ENCODE results near the gene MEA1.

The MEA1 gene

DNA sequence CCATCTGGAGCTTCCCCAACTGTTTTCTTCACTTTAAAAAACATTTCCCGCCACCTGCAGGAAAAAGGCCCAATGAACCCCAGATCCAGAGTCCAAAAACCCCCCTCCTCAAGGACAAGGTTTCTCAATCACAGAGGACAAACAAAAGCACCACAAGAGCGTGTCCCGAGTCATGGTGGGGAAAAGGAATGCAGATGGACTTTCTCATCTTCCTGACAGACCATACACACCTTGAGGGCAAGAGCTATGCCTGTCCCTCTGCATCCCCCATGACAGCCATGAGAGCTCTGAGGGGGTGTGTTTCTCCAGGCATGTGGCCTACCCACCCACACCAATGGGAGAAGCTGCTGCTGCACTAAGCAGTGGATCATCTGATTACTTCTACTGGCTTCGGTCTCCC is 43.8 kb downstream of the MEA1 start:
- TF ChIP-seq, protein P1, sequence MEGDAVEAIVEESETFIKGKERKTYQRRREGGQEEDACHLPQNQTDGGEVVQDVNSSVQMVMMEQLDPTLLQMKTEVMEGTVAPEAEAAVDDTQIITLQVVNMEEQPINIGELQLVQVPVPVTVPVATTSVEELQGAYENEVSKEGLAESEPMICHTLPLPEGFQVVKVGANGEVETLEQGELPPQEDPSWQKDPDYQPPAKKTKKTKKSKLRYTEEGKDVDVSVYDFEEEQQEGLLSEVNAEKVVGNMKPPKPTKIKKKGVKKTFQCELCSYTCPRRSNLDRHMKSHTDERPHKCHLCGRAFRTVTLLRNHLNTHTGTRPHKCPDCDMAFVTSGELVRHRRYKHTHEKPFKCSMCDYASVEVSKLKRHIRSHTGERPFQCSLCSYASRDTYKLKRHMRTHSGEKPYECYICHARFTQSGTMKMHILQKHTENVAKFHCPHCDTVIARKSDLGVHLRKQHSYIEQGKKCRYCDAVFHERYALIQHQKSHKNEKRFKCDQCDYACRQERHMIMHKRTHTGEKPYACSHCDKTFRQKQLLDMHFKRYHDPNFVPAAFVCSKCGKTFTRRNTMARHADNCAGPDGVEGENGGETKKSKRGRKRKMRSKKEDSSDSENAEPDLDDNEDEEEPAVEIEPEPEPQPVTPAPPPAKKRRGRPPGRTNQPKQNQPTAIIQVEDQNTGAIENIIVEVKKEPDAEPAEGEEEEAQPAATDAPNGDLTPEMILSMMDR (IDR thresholded peaks at IDR 0.05; ENCODE audit: extremely low read depth, insufficient read depth, missing control alignments), result no peak
- DNase-seq (ENCODE audit: low spot score), result no peak
- in situ Hi-C loops (cut with MboI; ENCODE audit: low pct_unique_long_range_greater_than_20kb, low sequenced_read_pairs, unreplicated experiment), result no loop called here

DNA sequence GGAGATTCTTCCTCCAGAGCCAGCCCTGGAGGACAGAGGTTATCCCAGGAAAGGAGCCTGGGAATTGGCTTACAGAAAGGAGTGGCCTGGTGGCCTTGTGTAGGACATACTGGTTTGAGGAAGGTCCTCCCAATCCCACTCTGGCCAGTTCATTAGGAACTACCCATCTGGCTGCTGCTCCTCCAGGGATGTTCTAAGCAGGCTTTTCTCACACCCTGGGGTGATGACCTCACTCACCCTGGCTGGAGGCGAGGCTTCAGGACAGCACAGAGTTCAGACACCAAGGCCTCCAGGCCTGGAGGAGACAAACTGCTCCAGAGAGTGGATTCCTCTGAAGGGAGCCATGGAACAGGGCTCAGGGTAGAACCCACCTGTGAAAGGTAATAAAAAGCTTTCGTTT is 44.3 kb downstream of the MEA1 start:
- no peak for DNase-seq (ENCODE audit: low spot score)
- TF ChIP-seq, protein P1 (IDR thresholded peaks at IDR 0.05; ENCODE audit: extremely low read depth, insufficient read depth, missing control alignments), result no peak
- in situ Hi-C loops (cut with MboI; ENCODE audit: low pct_unique_long_range_greater_than_20kb, low sequenced_read_pairs, unreplicated experiment), result no loop called here

DNA sequence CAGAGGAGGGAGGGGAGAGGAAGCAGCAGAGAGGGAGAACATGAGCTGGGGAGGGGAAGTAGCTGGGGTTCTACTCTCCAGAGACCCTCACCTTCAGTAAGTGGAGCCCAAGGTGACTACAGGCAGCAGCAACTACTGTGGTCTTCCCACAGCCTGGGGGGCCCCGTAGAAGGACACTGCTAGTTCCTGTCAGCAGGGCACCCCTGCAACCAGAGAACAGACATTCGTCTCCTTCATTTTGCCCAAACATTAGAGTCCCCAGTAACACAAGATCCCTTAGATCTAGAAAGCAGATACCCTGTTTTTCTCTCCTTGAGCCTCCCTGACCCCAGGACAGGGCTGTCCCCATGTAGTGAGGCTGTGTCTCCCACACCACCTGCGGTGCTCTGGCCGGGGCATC is 45.0 kb downstream of the MEA1 start:
- TF ChIP-seq, protein P1 (IDR thresholded peaks at IDR 0.05; ENCODE audit: extremely low read depth, insufficient read depth, missing control alignments), result no peak
- DNase-seq (ENCODE audit: low spot score), result no peak
- in situ Hi-C loops (cut with MboI; ENCODE audit: low pct_unique_long_range_greater_than_20kb, low sequenced_read_pairs, unreplicated experiment), result no loop called here

DNA sequence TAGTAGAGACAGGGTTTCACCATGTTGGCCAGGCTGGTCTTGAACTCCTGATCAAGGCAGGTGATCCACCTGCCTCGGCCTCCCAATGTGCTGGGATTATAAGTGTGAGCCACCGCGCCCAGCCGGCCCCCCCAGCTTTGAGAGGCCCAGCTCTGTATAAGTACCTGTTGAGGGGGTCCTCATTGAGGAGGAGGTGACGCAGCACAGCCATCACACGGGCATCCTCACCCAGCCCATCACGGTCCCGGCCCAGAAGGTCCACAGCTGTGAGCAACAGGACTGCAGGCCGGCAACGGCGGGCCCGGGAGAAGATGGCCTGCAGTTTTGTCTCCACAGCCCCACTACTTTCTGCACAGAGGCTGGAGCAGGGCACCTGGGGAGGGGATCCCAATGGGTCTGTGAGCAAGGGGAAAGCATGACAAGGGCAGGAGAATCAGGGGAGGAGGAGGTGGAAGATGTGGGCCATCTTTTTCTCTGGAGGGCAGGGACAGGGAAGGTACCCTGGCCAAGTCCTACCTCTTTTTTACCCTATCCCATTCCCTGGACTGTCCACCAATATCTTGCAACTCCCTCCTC is 45.5 kb downstream of the MEA1 start:
- TF ChIP-seq, protein P1 (IDR thresholded peaks at IDR 0.05; ENCODE audit: extremely low read depth, insufficient read depth, missing control alignments), result no peak
- no peak for DNase-seq (ENCODE audit: low spot score)
- in situ Hi-C loops (cut with MboI; ENCODE audit: low pct_unique_long_range_greater_than_20kb, low sequenced_read_pairs, unreplicated experiment), result no loop called here

DNA sequence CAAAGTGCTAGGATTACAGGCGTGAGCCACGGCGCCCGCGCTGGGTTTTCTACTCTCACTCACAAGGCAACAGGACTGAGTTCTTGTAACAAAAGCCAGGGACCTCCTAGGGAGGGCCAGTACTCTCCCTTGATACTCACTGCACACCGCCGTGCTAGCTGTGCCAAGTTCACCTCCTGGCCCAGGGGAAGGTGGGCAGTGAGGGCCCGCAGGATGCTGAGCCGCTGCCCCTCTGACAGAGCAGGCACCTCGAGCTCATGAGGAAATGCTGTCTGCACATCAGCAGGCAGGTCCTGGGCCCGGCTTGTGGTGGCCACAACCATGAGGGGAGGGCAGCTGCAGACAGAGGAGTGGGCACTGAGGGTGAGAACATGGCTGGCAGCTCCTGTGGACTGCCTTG is 46.5 kb downstream of the MEA1 start:
- DNase-seq (ENCODE audit: low spot score), result no peak
- in situ Hi-C loops (cut with MboI; ENCODE audit: low pct_unique_long_range_greater_than_20kb, low sequenced_read_pairs, unreplicated experiment), result no loop called here
- TF ChIP-seq, protein P1 (IDR thresholded peaks at IDR 0.05; ENCODE audit: extremely low read depth, insufficient read depth, missing control alignments), result no peak

DNA sequence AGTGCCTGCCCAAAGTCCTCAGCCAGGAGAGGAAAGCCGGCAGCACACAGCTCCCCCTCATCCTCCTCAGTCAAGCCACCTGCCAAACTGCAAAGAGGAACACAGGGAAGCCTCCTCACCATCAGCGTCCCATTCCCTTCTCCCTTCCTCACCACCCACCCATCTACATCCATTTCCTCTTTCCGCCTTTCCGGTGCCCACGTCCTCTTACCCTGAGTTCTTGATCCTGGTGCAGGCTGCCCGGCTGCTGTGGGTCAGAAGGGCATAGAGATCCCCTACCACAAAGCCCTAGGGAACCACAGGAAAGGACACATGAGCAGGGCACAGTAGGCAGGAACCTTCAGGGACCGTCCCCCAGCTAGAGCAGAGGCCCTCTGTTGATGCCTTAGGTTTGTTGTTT is 47.2 kb downstream of the MEA1 start:
- TF ChIP-seq, protein P1 (IDR thresholded peaks at IDR 0.05; ENCODE audit: extremely low read depth, insufficient read depth, missing control alignments), result no peak
- in situ Hi-C loops (cut with MboI; ENCODE audit: low pct_unique_long_range_greater_than_20kb, low sequenced_read_pairs, unreplicated experiment), result no loop called here

More for the DNA sequence above, 47.2 kb downstream of the MEA1 start:
- no peak for DNase-seq (ENCODE audit: low spot score)

All from GM13977 (cell line).